HG03196 (cell line): ENCODE data around the gene SLC49A3.
"Not testable (repeated sequence)": the region's sequence is repeated elsewhere in the genome, so short reads cannot be mapped to it uniquely, and the experiment has no call there.

Experiments
- ATAC-seq: cut with Tn5 transposase; IDR thresholded peaks from one replicate; pipeline ENCODE4 v1.9.1; 2021; ENCODE audit not compliant: unreplicated experiment

The SLC49A3 gene

GRCh38 chr4:654871-655463 is 34.0 kb downstream of the SLC49A3 start:
- ATAC-seq = no peak

- ATAC-seq = no peak
Observed at GRCh38 chr4:654503-654845, 34.5 kb downstream of the SLC49A3 start.

- no peak for ATAC-seq
Observed at GRCh38 chr4:653831-654502, 35.0 kb downstream of the SLC49A3 start.

- ATAC-seq = no peak
Observed at GRCh38 chr4:653080-653821, 35.7 kb downstream of the SLC49A3 start.

GRCh38 chr4:651884-652642 is 36.9 kb downstream of the SLC49A3 start:
- ATAC-seq = no peak

- no peak for ATAC-seq
Observed at GRCh38 chr4:650951-651883, 37.7 kb downstream of the SLC49A3 start.

GRCh38 chr4:650461-650860 is 38.5 kb downstream of the SLC49A3 start:
- no peak for ATAC-seq

- ATAC-seq = no peak
Observed at GRCh38 chr4:649751-650310, 39.1 kb downstream of the SLC49A3 start.

GRCh38 chr4:649293-649625 is 39.7 kb downstream of the SLC49A3 start:
- ATAC-seq = no peak

- no peak for ATAC-seq
Observed at GRCh38 chr4:648579-649292, 40.2 kb downstream of the SLC49A3 start.

GRCh38 chr4:647481-647880 is 41.5 kb downstream of the SLC49A3 start:
- ATAC-seq = no peak

GRCh38 chr4:646460-646859 is 42.5 kb downstream of the SLC49A3 start:
- no peak for ATAC-seq

GRCh38 chr4:642366-642765 is 46.6 kb downstream of the SLC49A3 start:
- not testable (repeated sequence) for ATAC-seq

GRCh38 chr4:637536-638280 is 51.2 kb downstream of the SLC49A3 start:
- ATAC-seq = no peak

GRCh38 chr4:636628-637159 is 52.3 kb downstream of the SLC49A3 start:
- ATAC-seq = no peak

GRCh38 chr4:635851-636627 is 52.9 kb downstream of the SLC49A3 start:
- ATAC-seq = no peak

- not testable (repeated sequence) for ATAC-seq
Observed at GRCh38 chr4:635066-635835, 53.7 kb downstream of the SLC49A3 start.
